Chondrocyte (in vitro differentiated cells): ENCODE data around the gene ACHE. TPM values are rescaled to one million over a fixed set of nuclear protein-coding genes. Genes with fewer than 3 reads are reported as not detected.

Experiments
- DNase-seq: peaks from one replicate; pipeline ENCODE4 v3.0.0; 2021; ENCODE audit warnings: mixed read lengths, low spot score
- H3K27ac Mint-ChIP-seq: one replicate; pipeline ENCODE4 v1.8.0; 2021; ENCODE audit warnings: mild to moderate bottlenecking, moderate library complexity, mixed read lengths; ENCODE audit not compliant: unreplicated experiment
- H3K27me3 Mint-ChIP-seq: 2 replicates; pipeline ENCODE4 v1.8.0; 2021; ENCODE audit warnings: low read depth, mixed read lengths
- H3K36me3 Mint-ChIP-seq: 2 replicates; pipeline ENCODE4 v1.8.0; 2021; ENCODE audit warnings: low read depth, mixed read lengths
- H3K4me1 Mint-ChIP-seq: 2 replicates; pipeline ENCODE4 v1.8.0; 2021; ENCODE audit warnings: low read depth, mild to moderate bottlenecking, mixed read lengths
- H3K4me3 Mint-ChIP-seq: one replicate; pipeline ENCODE4 v1.8.0; 2021; ENCODE audit warnings: mild to moderate bottlenecking, moderate library complexity, mixed read lengths; ENCODE audit not compliant: unreplicated experiment
- H3K9me3 Mint-ChIP-seq: 2 replicates; pipeline ENCODE4 v1.8.0; 2021; ENCODE audit warnings: low read depth, mixed read lengths
- CTCF ChIP-seq: fragments of 200-600 bp; sonication (generic); IDR thresholded peaks from 2 replicates; pipeline ENCODE4 v1.5.0; 2021; ENCODE audit warnings: antibody characterized with exemption, mild to moderate bottlenecking, moderate library complexity
- microRNA-seq: library from miRNA; unstranded; fragments of <30 nt; microRNA quantifications from one replicate; pipeline ENCODE4 v1.2.0, GENCODE V29; 2020; ENCODE audit warnings: borderline number of aligned reads
- total RNA-seq: library from RNA; stranded (reverse); gene quantifications from 3 replicates; pipeline ENCODE4 v1.2.1, GENCODE V29; 2021

Gene ACHE
- total RNA-seq, 1 donor from 2014 or later, result 2.9 TPM

- Mint-ChIP-seq H3K36me3 (peaks cover 2% of the 10 kb centered on the region), H3K27me3 (no peaks in the 10 kb centered on the region), H3K27ac (no peak overlapping the region), H3K4me3 (no peak overlapping the region), H3K9me3 (no peaks in the 10 kb centered on the region), H3K4me1 (peaks cover 27% of the 10 kb centered on the region)
- TF ChIP-seq CTCF, result no peak
- DNase-seq, result no peak
Measured at GRCh38 chr7:100854146-100854895, 41.4 kb downstream of the ACHE start.

- H3K27ac Mint-ChIP-seq, result peak within 1 kb of the TSS; percentile 66
- peak; percentile 100 for TF ChIP-seq CTCF
- peak; percentile 97 for DNase-seq
- H3K9me3 Mint-ChIP-seq, result no peaks in the 10 kb centered on the region
- H3K4me3 Mint-ChIP-seq, result peak within 1 kb of the TSS; percentile 83
- no peaks in the 10 kb centered on the region for H3K27me3 Mint-ChIP-seq
- peaks cover 26% of the 10 kb centered on the region for H3K4me1 Mint-ChIP-seq
- H3K36me3 Mint-ChIP-seq, result peaks cover 2% of the 10 kb centered on the region
Measured at GRCh38 chr7:100852048-100852872, 43.4 kb downstream of the ACHE start, which contains the start of gene SLC12A9. Gene SLC12A9 (plus strand): TSS chr7:100852713. CDS start chr7:100854198, 1,485 bp downstream.

- DNase-seq, result no peak
- Mint-ChIP-seq H3K27ac (no peak overlapping the region), H3K9me3 (no peaks in the 10 kb centered on the region), H3K4me3 (no peak overlapping the region), H3K36me3 (no peaks in the 10 kb centered on the region), H3K4me1 (peaks cover 9% of the 10 kb centered on the region), H3K27me3 (no peaks in the 10 kb centered on the region)
- TF ChIP-seq CTCF, result no peak
Measured at GRCh38 chr7:100847360-100847759, 48.3 kb downstream of the ACHE start.

- no peak overlapping the region for H3K27ac Mint-ChIP-seq
- no peak for TF ChIP-seq CTCF
- peaks cover 12% of the 10 kb centered on the region for H3K4me1 Mint-ChIP-seq
- no peaks in the 10 kb centered on the region for H3K9me3 Mint-ChIP-seq
- DNase-seq, result no peak
- no peak overlapping the region for H3K4me3 Mint-ChIP-seq
- H3K27me3 Mint-ChIP-seq, result no peaks in the 10 kb centered on the region
- no peaks in the 10 kb centered on the region for H3K36me3 Mint-ChIP-seq
Measured at GRCh38 chr7:100840470-100841100, 55.1 kb downstream of the ACHE start.

Small RNAs within 50 kb of the gene (microRNA-seq; reads per million reads assigned to microRNA genes)
- gene MIR6875, result 1.7 reads per million

Other genes with a start within 250 kb of the ACHE start
- not detected in 3 replicates for gene ACTL6B, start 239.4 kb downstream of the ACHE start, total RNA-seq
- gene GNB2, start 222.1 kb downstream of the ACHE start, total RNA-seq, result 191 to 204 TPM (median 202 TPM) in 3 replicates
- 29.2 to 32.8 TPM (median 31.7 TPM) in 3 replicates for gene GIGYF1, start 201.6 kb downstream of the ACHE start, total RNA-seq
- 24.2 to 31.8 TPM (median 25.5 TPM) in 3 replicates for gene POP7, start 189.8 kb downstream of the ACHE start, total RNA-seq
- gene EPO, start 175.4 kb downstream of the ACHE start, total RNA-seq, result not detected in 3 replicates
- not detected in 3 replicates for gene ZAN, start 162.3 kb downstream of the ACHE start, total RNA-seq
- 56.6 to 60.7 TPM (median 59.5 TPM) in 3 replicates for gene EPHB4, start 68.4 kb downstream of the ACHE start, total RNA-seq
- gene SLC12A9, start 43.2 kb downstream of the ACHE start, total RNA-seq, result 23.5 to 26.6 TPM (median 26.0 TPM) in 3 replicates
- 91.6 to 104 TPM (median 98.4 TPM) in 3 replicates for gene TRIP6, start 28.5 kb downstream of the ACHE start, total RNA-seq
- gene SRRT, start 20.8 kb downstream of the ACHE start, total RNA-seq, result 104 to 138 TPM (median 105 TPM) in 3 replicates
- gene UFSP1, start 6.2 kb downstream of the ACHE start, total RNA-seq, result 4.1 to 5.0 TPM (median 4.3 TPM) in 3 replicates
- not detected in 3 replicates for gene MUC3A, start 53.6 kb upstream of the ACHE start, total RNA-seq
- gene MUC12, start 73.7 kb upstream of the ACHE start, total RNA-seq, result not detected in 3 replicates
- not detected in 3 replicates for gene MUC17, start 124.2 kb upstream of the ACHE start, total RNA-seq
- gene TRIM56, start 189.6 kb upstream of the ACHE start, total RNA-seq, result 26.1 to 35.7 TPM (median 30.4 TPM) in 3 replicates
- gene SERPINE1, start 231.2 kb upstream of the ACHE start, total RNA-seq, result 794 to 1,203 TPM (median 1,180 TPM) in 3 replicates